Right lobe of liver (tissue), 4 donors: ENCODE results near the gene SELP.

Experiments used
- CTCF ChIP-seq, 4 donors: fragments of 200-600 bp in 3 of 4; fragments of 450-650 bp in 1 of 4; IDR thresholded peaks; one replicate each; pipeline versions ENCODE4 v1.5.1 to v1.8.0; 2016 to 2022; ENCODE audit warnings: antibody characterized with exemption in 4 of 4, mild to moderate bottlenecking in 2 of 4
- POLR2A ChIP-seq: fragments of 450-650 bp; IDR thresholded peaks from one replicate; pipeline ENCODE4 v1.6.1; 2017; ENCODE audit warnings: antibody characterized with exemption, mild to moderate bottlenecking
- donor health status: DM: no; HTN: no; CAD: no.
- donor health status: DM: no; HTN: no; CAD: no.
- donor health status: DM: no; HTN: yes; CAD: no.

- TF ChIP-seq CTCF (IDR thresholded peaks at IDR 0.05) (no peak), POLR2A (no peak)
Measured at GRCh38 chr1:169590932-169591331, 39.0 kb downstream of the SELP start.
